IMR-90 (cell line): Measurements from ENCODE around the gene TAS2R16.

Source experiments
- BHLHE40 ChIP-seq: fragments of 150-350 bp; IDR thresholded peaks from 2 replicates; pipeline ENCODE4 v1.6.1; 2016; ENCODE audit warnings: mild to moderate bottlenecking, low read depth, low read length
- CEBPB ChIP-seq: IDR thresholded peaks from 2 replicates; pipeline ENCODE4 v1.6.1; 2012; ENCODE audit warnings: low read depth, low read length, improper control_type of control experiment
- FOS ChIP-seq: fragments of 150-350 bp; IDR thresholded peaks from 2 replicates; pipeline ENCODE4 v1.6.1; 2016; ENCODE audit warnings: low read depth, low read length
- MAFK ChIP-seq: IDR thresholded peaks from 2 replicates; pipeline ENCODE4 v1.6.1; 2012; ENCODE audit warnings: low read depth, low read length, improper control_type of control experiment
- MXI1 ChIP-seq: IDR thresholded peaks from 2 replicates; pipeline ENCODE4 v1.6.1; 2012; ENCODE audit warnings: low read depth, mild to moderate bottlenecking, low read length, moderate library complexity, borderline replicate concordance
- NFE2L2 ChIP-seq: fragments of 150-350 bp; IDR thresholded peaks from 2 replicates; pipeline ENCODE4 v1.6.1; 2016; ENCODE audit warnings: low read depth, mild to moderate bottlenecking, low read length
- POLR2A ChIP-seq: IDR thresholded peaks from 2 replicates; pipeline ENCODE4 v1.6.1; 2012; ENCODE audit warnings: mild to moderate bottlenecking, low read depth, low read length
- RAD21 ChIP-seq: IDR thresholded peaks from 2 replicates; pipeline ENCODE4 v1.6.1; 2012; ENCODE audit warnings: low read length, improper control_type of control experiment
- RCOR1 ChIP-seq: IDR thresholded peaks from 2 replicates; pipeline ENCODE4 v1.6.1; 2012; ENCODE audit warnings: mild to moderate bottlenecking, low read length, improper control_type of control experiment; ENCODE audit not compliant: insufficient replicate concordance
- RFX5 ChIP-seq: IDR thresholded peaks from 2 replicates; pipeline ENCODE4 v1.8.0; 2012; ENCODE audit warnings: low read depth, mild to moderate bottlenecking, low read length, moderate library complexity
- SMC3 ChIP-seq: fragments of 150-350 bp; IDR thresholded peaks from 2 replicates; pipeline ENCODE4 v1.6.1; 2016; ENCODE audit warnings: low read depth, mild to moderate bottlenecking, antibody characterized with exemption, low read length, moderate library complexity
- TF ChIP-seq, protein P1 (sequence below): conservative IDR thresholded peaks from 2 replicates; pipeline ENCODE4 v1.5.1; 2012; ENCODE audit warnings: mild to moderate bottlenecking, low read depth, low read length, improper control_type of control experiment
- TF ChIP-seq, protein P2 (sequence below): fragments of 150-350 bp; IDR thresholded peaks from 2 replicates; pipeline ENCODE4 v1.6.1; 2017; ENCODE audit warnings: mild to moderate bottlenecking, antibody characterized with exemption, low read length, low read depth
- TF ChIP-seq, protein P3 (sequence below): fragments of 150-350 bp; IDR thresholded peaks from 2 replicates; pipeline ENCODE4 v1.6.1; 2016; ENCODE audit warnings: low read depth, mild to moderate bottlenecking, low read length, moderate library complexity, borderline replicate concordance

GRCh38 chr7:123026251-123026650 is 30.8 kb upstream of the TAS2R16 start:
- TF ChIP-seq, protein P1, sequence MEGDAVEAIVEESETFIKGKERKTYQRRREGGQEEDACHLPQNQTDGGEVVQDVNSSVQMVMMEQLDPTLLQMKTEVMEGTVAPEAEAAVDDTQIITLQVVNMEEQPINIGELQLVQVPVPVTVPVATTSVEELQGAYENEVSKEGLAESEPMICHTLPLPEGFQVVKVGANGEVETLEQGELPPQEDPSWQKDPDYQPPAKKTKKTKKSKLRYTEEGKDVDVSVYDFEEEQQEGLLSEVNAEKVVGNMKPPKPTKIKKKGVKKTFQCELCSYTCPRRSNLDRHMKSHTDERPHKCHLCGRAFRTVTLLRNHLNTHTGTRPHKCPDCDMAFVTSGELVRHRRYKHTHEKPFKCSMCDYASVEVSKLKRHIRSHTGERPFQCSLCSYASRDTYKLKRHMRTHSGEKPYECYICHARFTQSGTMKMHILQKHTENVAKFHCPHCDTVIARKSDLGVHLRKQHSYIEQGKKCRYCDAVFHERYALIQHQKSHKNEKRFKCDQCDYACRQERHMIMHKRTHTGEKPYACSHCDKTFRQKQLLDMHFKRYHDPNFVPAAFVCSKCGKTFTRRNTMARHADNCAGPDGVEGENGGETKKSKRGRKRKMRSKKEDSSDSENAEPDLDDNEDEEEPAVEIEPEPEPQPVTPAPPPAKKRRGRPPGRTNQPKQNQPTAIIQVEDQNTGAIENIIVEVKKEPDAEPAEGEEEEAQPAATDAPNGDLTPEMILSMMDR: no peak
- TF ChIP-seq RCOR1: no peak
- TF ChIP-seq SMC3: no peak
- no peak for TF ChIP-seq MXI1
- TF ChIP-seq, protein P2, sequence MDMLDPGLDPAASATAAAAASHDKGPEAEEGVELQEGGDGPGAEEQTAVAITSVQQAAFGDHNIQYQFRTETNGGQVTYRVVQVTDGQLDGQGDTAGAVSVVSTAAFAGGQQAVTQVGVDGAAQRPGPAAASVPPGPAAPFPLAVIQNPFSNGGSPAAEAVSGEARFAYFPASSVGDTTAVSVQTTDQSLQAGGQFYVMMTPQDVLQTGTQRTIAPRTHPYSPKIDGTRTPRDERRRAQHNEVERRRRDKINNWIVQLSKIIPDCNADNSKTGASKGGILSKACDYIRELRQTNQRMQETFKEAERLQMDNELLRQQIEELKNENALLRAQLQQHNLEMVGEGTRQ: no peak
- TF ChIP-seq RAD21: no peak
- TF ChIP-seq BHLHE40: no peak
- TF ChIP-seq NFE2L2: no peak
- no peak for TF ChIP-seq FOS
- TF ChIP-seq RFX5: no peak
- no peak for TF ChIP-seq POLR2A
- TF ChIP-seq CEBPB: no peak
- TF ChIP-seq MAFK: no peak
- TF ChIP-seq, protein P3, sequence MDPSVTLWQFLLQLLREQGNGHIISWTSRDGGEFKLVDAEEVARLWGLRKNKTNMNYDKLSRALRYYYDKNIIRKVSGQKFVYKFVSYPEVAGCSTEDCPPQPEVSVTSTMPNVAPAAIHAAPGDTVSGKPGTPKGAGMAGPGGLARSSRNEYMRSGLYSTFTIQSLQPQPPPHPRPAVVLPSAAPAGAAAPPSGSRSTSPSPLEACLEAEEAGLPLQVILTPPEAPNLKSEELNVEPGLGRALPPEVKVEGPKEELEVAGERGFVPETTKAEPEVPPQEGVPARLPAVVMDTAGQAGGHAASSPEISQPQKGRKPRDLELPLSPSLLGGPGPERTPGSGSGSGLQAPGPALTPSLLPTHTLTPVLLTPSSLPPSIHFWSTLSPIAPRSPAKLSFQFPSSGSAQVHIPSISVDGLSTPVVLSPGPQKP: no peak
